ENCODE data around the gene NCS1. TPM values are rescaled to one million over a fixed set of nuclear protein-coding genes. Genes with fewer than 3 reads are reported as not detected.

The NCS1 gene
- polyA plus RNA-seq, 3 donors, result not detected

GRCh38 chr9:130267930-130268329, 95.7 kb downstream of the NCS1 start:
- peaks cover 46 to 70% (median 54%) of the 10 kb centered on the region in 3 donors for H3K27me3 Mint-ChIP-seq (ENCODE audit: low read depth in 3 of 3)
- H3K27me3 ChIP-seq (ENCODE audit: control insufficient read depth in 2 of 2, insufficient read depth in 2 of 2, low read length in 2 of 2), result peaks cover 27 to 50% of the 10 kb centered on the region in 2 donors

DNA sequence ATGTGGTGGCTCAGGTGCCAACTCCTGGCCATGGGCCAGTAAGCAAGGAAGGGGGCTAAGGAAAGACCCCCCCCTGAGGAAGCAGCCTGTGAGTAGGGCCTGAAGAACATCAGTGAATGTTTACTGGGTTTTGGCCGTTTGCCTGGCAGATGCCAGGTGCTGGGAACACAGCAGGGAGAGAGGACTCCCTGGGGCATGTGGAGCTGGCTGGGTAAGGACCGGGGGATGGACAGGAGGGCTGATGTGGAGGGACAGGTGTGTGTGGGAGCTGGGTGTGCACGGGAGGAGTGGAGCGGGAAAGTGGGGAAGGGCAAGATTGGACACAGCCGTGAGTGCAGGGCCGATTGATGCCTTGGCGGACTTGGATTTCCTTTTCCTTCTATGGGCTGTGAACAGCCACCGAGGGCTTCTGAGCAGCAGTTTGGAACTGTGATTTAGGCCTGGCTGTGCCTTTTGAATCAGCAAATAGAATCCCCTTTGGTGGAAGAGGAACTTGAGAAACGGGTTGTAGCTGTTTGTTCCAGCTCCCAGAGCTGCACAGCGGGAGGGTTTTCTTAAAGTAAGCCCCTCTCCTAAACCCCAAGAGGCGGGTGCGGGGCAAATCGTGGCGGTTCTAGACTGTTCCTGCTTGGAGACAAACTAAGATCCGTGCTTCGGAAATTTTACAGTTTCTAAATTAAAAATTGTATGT, 96.5 kb downstream of the NCS1 start:
- H3K4me1 Mint-ChIP-seq, result peaks cover 26% of the 10 kb centered on the region
- H3K27me3 ChIP-seq (ENCODE audit: control insufficient read depth in 2 of 2, insufficient read depth in 2 of 2, low read length in 2 of 2), result peaks cover 21 to 42% of the 10 kb centered on the region in 2 donors
- peak overlapping the region; percentile 77 to 90 (median 86) for H3K27ac Mint-ChIP-seq
- peaks cover 0 to 18% of the 10 kb centered on the region in 2 donors for H3K9me3 ChIP-seq (replicated peaks in 1 of 2; ENCODE audit: control insufficient read depth in 1 of 2, insufficient read depth in 1 of 2, low read length in 2 of 2)
- peaks cover 0 to 6% of the 10 kb centered on the region in 2 donors for H3K36me3 Mint-ChIP-seq
- H3K4me3 Mint-ChIP-seq, result peak overlapping the region; percentile 74 to 88
- no peaks in the 10 kb centered on the region for H3K79me2 ChIP-seq (ENCODE audit: insufficient read depth, low read length)
- H3K4me1 ChIP-seq (ENCODE audit: control insufficient read depth in 1 of 2, insufficient read depth in 2 of 2, low read length in 2 of 2), result peaks cover 15 to 21% of the 10 kb centered on the region in 2 donors
- no peaks in the 10 kb centered on the region for H3K36me3 ChIP-seq (replicated peaks in 1 of 2; ENCODE audit: control insufficient read depth in 1 of 2, insufficient read depth in 2 of 2, low read length in 2 of 2)
- peaks cover 0 to 13% (median 7%) of the 10 kb centered on the region in 7 donors for H3K9me3 Mint-ChIP-seq
- peak; percentile 30 to 54 (median 31) for DNase-seq
- peak overlapping the region in 2 of 3 experiments; percentile 27 to 53 for H3K4me3 ChIP-seq (replicated peaks in 1 of 3; ENCODE audit: low read depth in 2 of 3, low read length in 3 of 3)
- peak overlapping the region; percentile 76 for H2AFZ ChIP-seq (ENCODE audit: insufficient read depth, low read depth, low read length, poor library complexity, severe bottlenecking)
- intact Hi-C loops (cut with micrococcal nuclease), result no loop called here
- 34% methylated on average over 8 of the region's 16 CpGs for WGBS (ENCODE audit: insufficient coverage)
- peak overlapping the region; percentile 63 for H3K4me2 ChIP-seq (replicated peaks; ENCODE audit: extremely low read depth, low read length, poor library complexity, severe bottlenecking)
- no peaks in the 10 kb centered on the region for H4K20me1 ChIP-seq (ENCODE audit: insufficient read depth, low read length)
- H3K9ac ChIP-seq (ENCODE audit: insufficient read depth, low read length, poor library complexity, severe bottlenecking), result peak overlapping the region; percentile 19
- peaks cover 42 to 66% (median 49%) of the 10 kb centered on the region in 3 donors for H3K27me3 Mint-ChIP-seq (ENCODE audit: low read depth in 3 of 3)
- H3K27ac ChIP-seq (ENCODE audit: low read depth in 1 of 2, low read length in 2 of 2), result peak overlapping the region; percentile 62 to 73
- TF ChIP-seq, protein P1, sequence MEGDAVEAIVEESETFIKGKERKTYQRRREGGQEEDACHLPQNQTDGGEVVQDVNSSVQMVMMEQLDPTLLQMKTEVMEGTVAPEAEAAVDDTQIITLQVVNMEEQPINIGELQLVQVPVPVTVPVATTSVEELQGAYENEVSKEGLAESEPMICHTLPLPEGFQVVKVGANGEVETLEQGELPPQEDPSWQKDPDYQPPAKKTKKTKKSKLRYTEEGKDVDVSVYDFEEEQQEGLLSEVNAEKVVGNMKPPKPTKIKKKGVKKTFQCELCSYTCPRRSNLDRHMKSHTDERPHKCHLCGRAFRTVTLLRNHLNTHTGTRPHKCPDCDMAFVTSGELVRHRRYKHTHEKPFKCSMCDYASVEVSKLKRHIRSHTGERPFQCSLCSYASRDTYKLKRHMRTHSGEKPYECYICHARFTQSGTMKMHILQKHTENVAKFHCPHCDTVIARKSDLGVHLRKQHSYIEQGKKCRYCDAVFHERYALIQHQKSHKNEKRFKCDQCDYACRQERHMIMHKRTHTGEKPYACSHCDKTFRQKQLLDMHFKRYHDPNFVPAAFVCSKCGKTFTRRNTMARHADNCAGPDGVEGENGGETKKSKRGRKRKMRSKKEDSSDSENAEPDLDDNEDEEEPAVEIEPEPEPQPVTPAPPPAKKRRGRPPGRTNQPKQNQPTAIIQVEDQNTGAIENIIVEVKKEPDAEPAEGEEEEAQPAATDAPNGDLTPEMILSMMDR (IDR thresholded peaks at IDR 0.05), result no peak

More at GRCh38 chr9:130267930-130268329, 95.7 kb downstream of the NCS1 start:
- no peaks in the 10 kb centered on the region for H3K36me3 ChIP-seq (replicated peaks in 1 of 2; ENCODE audit: control insufficient read depth in 1 of 2, insufficient read depth in 2 of 2, low read length in 2 of 2)
- H3K4me1 Mint-ChIP-seq, result peaks cover 26% of the 10 kb centered on the region
- no peaks in the 10 kb centered on the region for H4K20me1 ChIP-seq (ENCODE audit: insufficient read depth, low read length)
- H3K9me3 ChIP-seq (replicated peaks in 1 of 2; ENCODE audit: control insufficient read depth in 1 of 2, insufficient read depth in 1 of 2, low read length in 2 of 2), result peaks cover 0 to 18% of the 10 kb centered on the region in 2 donors
- H3K36me3 Mint-ChIP-seq, result peaks cover 0 to 6% of the 10 kb centered on the region in 2 donors
- no peak overlapping the region for H3K4me2 ChIP-seq (replicated peaks; ENCODE audit: extremely low read depth, low read length, poor library complexity, severe bottlenecking)
- no peak for DNase-seq
- TF ChIP-seq, protein P1 (IDR thresholded peaks at IDR 0.05), result no peak
- H3K27ac Mint-ChIP-seq, result peak overlapping the region in 5 of 7 donors; percentile 25 to 86 (median 85)
- peak overlapping the region in 1 of 2 donors; percentile 73 for H3K27ac ChIP-seq (ENCODE audit: low read depth in 1 of 2, low read length in 2 of 2)
- 92% methylated on average over 5 of the region's 5 CpGs for WGBS (ENCODE audit: insufficient coverage)
- intact Hi-C loops (cut with micrococcal nuclease), result no loop called here
- H3K4me1 ChIP-seq (ENCODE audit: control insufficient read depth in 1 of 2, insufficient read depth in 2 of 2, low read length in 2 of 2), result peaks cover 15 to 21% of the 10 kb centered on the region in 2 donors
- peaks cover 0 to 13% (median 7%) of the 10 kb centered on the region in 7 donors for H3K9me3 Mint-ChIP-seq
- peak overlapping the region; percentile 76 for H2AFZ ChIP-seq (ENCODE audit: insufficient read depth, low read depth, low read length, poor library complexity, severe bottlenecking)
- no peaks in the 10 kb centered on the region for H3K79me2 ChIP-seq (ENCODE audit: insufficient read depth, low read length)
- peak overlapping the region in 1 of 2 donors; percentile 88 for H3K4me3 Mint-ChIP-seq
- peak overlapping the region; percentile 19 for H3K9ac ChIP-seq (ENCODE audit: insufficient read depth, low read length, poor library complexity, severe bottlenecking)
- no peak overlapping the region for H3K4me3 ChIP-seq (replicated peaks in 1 of 3; ENCODE audit: low read depth in 2 of 3, low read length in 3 of 3)
